Epithelial cell of prostate (primary cell): ENCODE measurements around the gene CACNB1.

Experiments
- DNase-seq: peaks from one replicate; pipeline ENCODE4 v3.0.0-alpha.2; 2011; ENCODE audit warnings: low read depth, low spot score
- H3K27ac ChIP-seq: fragments of 450-650 bp; 2 replicates; pipeline ENCODE4 v1.5.1; 2017; ENCODE audit warnings: mild to moderate bottlenecking

Gene CACNB1

GRCh38 chr17:39208136-39208535 is 10.7 kb upstream of the CACNB1 start:
- no peak for DNase-seq
- no peak overlapping the region for H3K27ac ChIP-seq

GRCh38 chr17:39205112-39205526 is 7.7 kb upstream of the CACNB1 start:
- DNase-seq = no peak
- H3K27ac ChIP-seq = no peak overlapping the region

DNA sequence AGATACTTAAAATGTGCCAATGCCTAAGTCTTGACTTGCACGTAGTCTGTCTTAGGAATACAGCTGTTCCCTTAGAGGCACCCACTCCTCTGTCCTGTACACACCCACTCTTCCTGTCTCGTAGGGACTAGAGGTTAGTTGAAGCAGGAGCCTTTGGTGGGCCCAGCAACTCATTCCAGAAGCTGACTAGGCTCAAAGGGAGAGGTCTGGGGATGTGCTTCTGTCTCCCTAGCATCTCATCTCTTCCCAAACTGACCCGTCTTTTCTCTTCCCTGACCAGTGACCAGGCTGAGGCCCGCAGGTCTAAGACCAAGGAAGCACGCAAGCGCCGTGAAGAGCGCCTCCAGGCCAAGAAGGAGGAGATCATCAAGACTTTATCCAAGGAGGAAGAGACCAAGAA is 6.8 kb upstream of the CACNB1 start:
- no peak for DNase-seq
- no peak overlapping the region for H3K27ac ChIP-seq

GRCh38 chr17:39200957-39201510 is 3.6 kb upstream of the CACNB1 start:
- DNase-seq = no peak

GRCh38 chr17:39200070-39200879 is 2.8 kb upstream of the CACNB1 start, which contains the start of gene RPL19:
TSS of gene RPL19 (plus strand) at chr17:39200283. CDS start at chr17:39200345, 62 bp downstream.
- H3K27ac ChIP-seq = peak within 1 kb of the TSS; percentile 84
- DNase-seq = no peak

More at GRCh38 chr17:39200957-39201510, 3.6 kb upstream of the CACNB1 start:
- peak overlapping the region; percentile 84 for H3K27ac ChIP-seq

- peak overlapping the region; percentile 84 for H3K27ac ChIP-seq
- peak; percentile 67 for DNase-seq
Measured at GRCh38 chr17:39199820-39200069, 2.3 kb upstream of the CACNB1 start.

- DNase-seq = no peak
Measured at GRCh38 chr17:39198186-39198566, 707 bp upstream of the CACNB1 start.

GRCh38 chr17:39196808-39197291 is 619 bp downstream of the CACNB1 start:
- H3K27ac ChIP-seq = peak overlapping the region; percentile 32
- DNase-seq = no peak

More at GRCh38 chr17:39198186-39198566, 707 bp upstream of the CACNB1 start:
- peak overlapping the region; percentile 32 for H3K27ac ChIP-seq

GRCh38 chr17:39196241-39196807 is 1.1 kb downstream of the CACNB1 start:
- peak overlapping the region; percentile 32 for H3K27ac ChIP-seq
- DNase-seq = no peak

GRCh38 chr17:39195568-39196160 is 1.8 kb downstream of the CACNB1 start:
- peak overlapping the region; percentile 32 for H3K27ac ChIP-seq
- no peak for DNase-seq

GRCh38 chr17:39194985-39195524 is 2.4 kb downstream of the CACNB1 start:
- no peak for DNase-seq
- H3K27ac ChIP-seq = no peak overlapping the region

GRCh38 chr17:39194089-39194984 is 3.1 kb downstream of the CACNB1 start:
- H3K27ac ChIP-seq = no peak overlapping the region
- DNase-seq = no peak

DNA sequence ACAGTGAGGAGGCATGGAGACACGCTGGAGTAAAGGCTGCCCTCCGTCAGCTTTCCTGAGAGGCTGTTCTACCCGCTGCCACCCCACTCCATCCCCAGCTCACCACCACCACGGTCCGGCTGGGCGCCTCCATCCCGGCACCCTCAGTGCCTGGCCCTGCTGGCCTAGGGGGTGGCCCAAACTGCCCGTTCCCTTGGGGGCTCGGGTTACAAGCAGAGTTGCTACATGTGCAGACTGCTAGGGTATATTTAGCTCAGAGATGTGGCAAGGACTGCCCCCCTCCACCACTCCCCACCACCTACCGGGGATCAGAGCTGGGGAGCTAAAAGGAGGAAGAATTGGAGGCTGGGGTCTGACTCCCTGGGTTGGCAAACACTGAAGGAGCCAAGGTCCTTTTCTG is 4.1 kb downstream of the CACNB1 start:
- no peak overlapping the region for H3K27ac ChIP-seq
- no peak for DNase-seq

DNA sequence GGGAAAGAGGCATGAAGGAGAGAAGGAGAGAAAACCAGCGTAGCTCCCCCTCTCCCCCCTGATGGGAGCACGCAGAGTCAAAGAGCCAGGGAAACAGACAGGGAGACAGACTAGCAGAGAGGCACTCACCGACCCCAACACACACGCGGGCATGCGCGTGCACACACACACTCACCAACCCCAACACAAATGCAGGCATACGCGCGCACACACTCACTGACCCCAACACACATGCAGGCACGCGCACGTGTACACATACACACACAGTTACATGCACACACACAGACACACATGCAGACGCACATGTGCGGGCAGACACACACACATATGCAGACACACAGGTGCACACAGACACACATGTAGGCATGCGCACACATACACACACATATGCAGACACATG is 4.6 kb downstream of the CACNB1 start:
- no peak overlapping the region for H3K27ac ChIP-seq
- no peak for DNase-seq

DNA sequence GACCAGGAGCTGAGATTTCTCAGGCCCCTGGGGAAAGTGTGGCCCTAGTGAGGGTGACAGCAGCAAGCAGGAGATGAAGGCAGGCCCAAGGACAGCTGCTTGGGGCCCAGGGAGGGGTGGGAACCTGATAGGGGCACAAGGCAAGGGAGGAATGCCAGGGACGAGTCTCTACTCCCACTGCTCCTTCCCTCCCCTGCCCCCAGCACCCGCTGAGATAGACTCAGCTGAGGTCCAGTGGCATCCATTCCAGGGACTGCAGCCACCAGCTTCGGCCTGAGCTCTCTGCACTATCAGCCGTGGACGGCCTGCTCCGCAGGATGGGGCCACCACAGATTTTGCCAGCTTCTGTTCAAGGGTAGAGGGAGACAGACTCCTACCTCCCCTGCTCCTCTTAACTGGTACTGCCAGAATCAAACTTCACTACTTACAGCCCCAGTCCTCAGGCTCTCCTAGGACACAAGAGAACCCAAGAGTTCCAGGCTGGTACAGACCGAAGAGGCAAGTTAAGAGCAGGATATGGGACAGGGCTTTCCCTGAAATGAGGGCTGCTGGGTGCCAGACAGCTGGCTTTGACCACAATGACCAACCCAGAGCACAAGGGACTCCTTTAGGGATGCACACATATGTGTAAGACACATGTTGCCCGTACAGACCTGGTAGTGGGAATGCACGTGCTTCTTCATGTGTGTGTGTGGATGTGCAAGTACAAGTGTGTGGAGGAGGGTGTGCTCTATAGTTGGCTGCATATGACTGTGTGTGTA is 5.5 kb downstream of the CACNB1 start:
- H3K27ac ChIP-seq = no peak overlapping the region
- DNase-seq = no peak

DNA sequence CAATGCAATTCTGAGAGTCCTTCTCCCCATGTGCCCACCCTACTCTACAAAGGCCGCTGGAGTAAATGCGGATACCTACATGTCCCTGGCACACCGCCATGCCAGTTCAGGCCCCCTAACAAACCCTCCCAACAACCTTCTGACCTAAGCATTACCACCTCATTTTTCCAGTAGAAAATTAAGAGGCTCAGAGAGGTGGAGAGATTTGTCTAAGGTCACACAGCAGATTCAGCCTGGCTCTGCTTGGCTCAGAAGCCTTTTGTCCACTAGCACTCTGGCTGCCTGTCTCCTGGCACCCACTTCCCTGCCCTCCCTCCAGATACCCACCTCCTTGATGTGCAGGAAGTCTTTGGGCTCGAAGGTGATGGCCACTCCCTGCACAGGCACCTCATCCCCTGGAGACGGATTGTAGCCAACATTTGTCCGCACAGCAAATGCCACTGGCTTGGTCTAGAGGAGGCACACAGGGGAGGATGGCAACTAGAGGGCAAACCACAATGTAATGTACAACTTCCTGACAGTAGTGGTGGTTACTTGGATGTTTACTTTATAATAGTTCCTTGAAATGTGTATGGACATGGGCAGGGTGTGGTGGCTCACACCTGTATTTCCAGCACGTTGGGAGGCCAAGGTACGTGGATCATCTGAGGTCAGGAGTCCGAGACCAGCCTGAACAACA is 10.2 kb downstream of the CACNB1 start:
- DNase-seq = no peak
- no peak overlapping the region for H3K27ac ChIP-seq

- DNase-seq = no peak
- H3K27ac ChIP-seq = no peak overlapping the region
Measured at GRCh38 chr17:39186481-39187002, 10.9 kb downstream of the CACNB1 start.

- no peak overlapping the region for H3K27ac ChIP-seq
- no peak for DNase-seq
Measured at GRCh38 chr17:39183720-39184119, 13.7 kb downstream of the CACNB1 start.
